SK-N-SH (cell line): Measurements from ENCODE around the gene DTX3. TPM values are rescaled to one million over a fixed set of nuclear protein-coding genes. Genes with fewer than 3 reads are reported as not detected.

ENCODE experiments used
- CTCF ChIA-PET: fragments of 300-600, 350-600 bp; formaldehyde crosslinking; extraction: SDS; loops from one replicate; lab custom pipeline; 2021; lab: Yijun Ruan, JAX
- POLR2A ChIA-PET: fragments of 350-600 bp; sonication (Branson Sonifier 250); formaldehyde crosslinking; extraction: SDS; loops from one replicate; lab custom pipeline; 2020; ENCODE audit warnings: antibody characterized with exemption, inconsistent platforms; lab: Yijun Ruan, JAX
- DNase-seq: peaks from one replicate; pipeline ENCODE4 v3.0.0; 2012
- H2AFZ ChIP-seq: fragments of 200-600 bp; sonication (generic); 2 replicates; pipeline ENCODE4 v1.8.1; 2016; ENCODE audit warnings: antibody characterized with exemption, mild to moderate bottlenecking, low read depth
- H3F3A ChIP-seq: fragments of 200-600 bp; sonication (generic); replicated peaks from 2 replicates; pipeline ENCODE3; 2016; ENCODE audit warnings: antibody characterized with exemption, mild to moderate bottlenecking; ENCODE audit not compliant: insufficient read depth
- H3K27ac ChIP-seq, 2 experiments: fragments of 200-500 bp in 1 of 2; fragments of 200-600 bp in 1 of 2; sonication (Bioruptor generic) in 1 of 2; sonication (generic), shearing (Covaris generic) in 1 of 2; 2 replicates each; pipeline versions ENCODE4 v1.5.1 to v1.6.1; 2014 to 2016; ENCODE audit warnings: low read depth in 2 of 2, inconsistent platforms in 1 of 2, low read length in 1 of 2, mild to moderate bottlenecking in 1 of 2, mixed read lengths in 1 of 2
- H3K27me3 ChIP-seq: fragments of 200-600 bp; sonication (generic), shearing (Covaris generic); 2 replicates; pipeline ENCODE4 v1.6.1; 2016; ENCODE audit warnings: mixed run types; ENCODE audit not compliant: insufficient read depth
- H3K36me3 ChIP-seq, 2 experiments: fragments of 200-500 bp in 1 of 2; fragments of 200-600 bp in 1 of 2; sonication (Bioruptor generic) in 1 of 2; sonication (generic) in 1 of 2; replicated peaks in 1 of 2; 2 replicates each; pipeline versions ENCODE3 to v1.5.1; 2014 to 2016; ENCODE audit warnings: low read length in 1 of 2, mild to moderate bottlenecking in 1 of 2; ENCODE audit not compliant: insufficient read depth in 2 of 2, control insufficient read depth in 1 of 2
- H3K4me1 ChIP-seq, 2 experiments: fragments of 200-500 bp in 1 of 2; fragments of 200-600 bp in 1 of 2; sonication (Bioruptor generic) in 1 of 2; sonication (generic), shearing (Covaris generic) in 1 of 2; 2 replicates each; pipeline versions ENCODE4 v1.5.1 to v1.6.1; 2014 to 2016; ENCODE audit warnings: low read depth in 1 of 2, low read length in 1 of 2, mixed run types in 1 of 2; ENCODE audit not compliant: insufficient read depth in 2 of 2, control insufficient read depth in 1 of 2
- H3K4me2 ChIP-seq: fragments of 200-600 bp; sonication (generic), shearing (Covaris generic); 2 replicates; pipeline ENCODE4 v1.6.1; 2017; ENCODE audit warnings: mixed run types
- H3K4me3 ChIP-seq, 2 experiments: fragments of 200-500 bp in 1 of 2; fragments of 200-600 bp in 1 of 2; sonication (Bioruptor generic) in 1 of 2; sonication (generic), shearing (Covaris generic) in 1 of 2; 2 replicates each; pipeline versions ENCODE4 v1.5.1 to v1.8.1; 2014 to 2016; ENCODE audit warnings: low read depth in 2 of 2, inconsistent platforms in 1 of 2, low read length in 1 of 2, mild to moderate bottlenecking in 1 of 2, mixed read lengths in 1 of 2, moderate library complexity in 1 of 2
- H3K79me2 ChIP-seq: fragments of 200-600 bp; sonication (generic); 2 replicates; pipeline ENCODE4 v1.8.1; 2017; ENCODE audit warnings: mild to moderate bottlenecking; ENCODE audit not compliant: insufficient read depth
- H3K9ac ChIP-seq: fragments of 200-600 bp; sonication (generic); 2 replicates; pipeline ENCODE4 v1.6.1; 2017; ENCODE audit warnings: mixed run types
- H3K9me2 ChIP-seq: fragments of 200-600 bp; sonication (generic); 2 replicates; pipeline ENCODE4 v1.6.1; 2017; ENCODE audit warnings: mixed run types
- H3K9me3 ChIP-seq: fragments of 200-600 bp; sonication (generic); 2 replicates; pipeline ENCODE4 v1.6.1; 2017; ENCODE audit warnings: mixed run types, mild to moderate bottlenecking, moderate library complexity
- H4K20me1 ChIP-seq: fragments of 200-600 bp; sonication (generic); 2 replicates; pipeline ENCODE4 v1.6.1; 2017; ENCODE audit warnings: mild to moderate bottlenecking, mixed run types; ENCODE audit not compliant: insufficient read depth
- CHD2 ChIP-seq: fragments of 150-350 bp; IDR thresholded peaks from 2 replicates; pipeline ENCODE4 v1.6.1; 2018; ENCODE audit warnings: low read length; ENCODE audit not compliant: partially characterized antibody
- CTCF ChIP-seq: fragments of 200-600 bp; sonication (generic); IDR thresholded peaks from 2 replicates; pipeline ENCODE4 v1.6.1; 2017; ENCODE audit warnings: antibody characterized with exemption, mild to moderate bottlenecking, moderate library complexity
- ELF1 ChIP-seq: IDR thresholded peaks from 2 replicates; pipeline ENCODE4 v1.4.0; 2012
- EP300 ChIP-seq, 2 experiments: IDR thresholded peaks; 2 replicates each; pipeline versions ENCODE4 v1.4.0 to v1.6.1; 2012; ENCODE audit warnings: borderline replicate concordance in 1 of 2, low read depth in 1 of 2, low read length in 1 of 2
- EZH2phosphoT487 ChIP-seq: fragments of 200-600 bp; sonication (generic); IDR thresholded peaks from 2 replicates; pipeline ENCODE4 v1.6.1; 2017; ENCODE audit warnings: low read depth, mixed run types, mild to moderate bottlenecking, antibody characterized with exemption, moderate library complexity, borderline replicate concordance
- FOXJ3 ChIP-seq: sonication (generic); formaldehyde crosslinking; IDR thresholded peaks from 2 replicates; pipeline ENCODE4 v1.5.1; 2020; ENCODE audit warnings: mild to moderate bottlenecking, missing genetic modification reagents
- FOXM1 ChIP-seq: IDR thresholded peaks from 2 replicates; pipeline ENCODE4 v1.4.0; 2012; ENCODE audit warnings: low read depth, mild to moderate bottlenecking
- GABPA ChIP-seq: IDR thresholded peaks from 2 replicates; pipeline ENCODE4 v1.4.0; 2012; ENCODE audit warnings: low read depth, mild to moderate bottlenecking
- IRF3 ChIP-seq: fragments of 150-350 bp; IDR thresholded peaks from 2 replicates; pipeline ENCODE4 v1.6.1; 2016; ENCODE audit warnings: mild to moderate bottlenecking, low read depth, low read length
- MAX ChIP-seq: IDR thresholded peaks from 2 replicates; pipeline ENCODE4 v1.4.0; 2012; ENCODE audit warnings: low read depth
- MXI1 ChIP-seq: IDR thresholded peaks from 2 replicates; pipeline ENCODE4 v1.6.1; 2012; ENCODE audit warnings: mild to moderate bottlenecking, low read depth, low read length, improper control_type of control experiment
- NFIC ChIP-seq: IDR thresholded peaks from 2 replicates; pipeline ENCODE4 v1.4.0; 2012; ENCODE audit warnings: borderline replicate concordance
- NRF1 ChIP-seq: IDR thresholded peaks from 2 replicates; pipeline ENCODE4 v1.6.1; 2012; ENCODE audit warnings: low read depth, mild to moderate bottlenecking, low read length
- PBX3 ChIP-seq: IDR thresholded peaks from 2 replicates; pipeline ENCODE4; 2012
- POLR2AphosphoS5 ChIP-seq: IDR thresholded peaks from 2 replicates; pipeline ENCODE4 v1.6.1; 2012; ENCODE audit warnings: low read depth, low read length
- REST ChIP-seq: IDR thresholded peaks from 2 replicates; pipeline ENCODE4 v1.6.1; 2012; ENCODE audit warnings: mild to moderate bottlenecking, low read depth, low read length, moderate library complexity
- RFX5 ChIP-seq: IDR thresholded peaks from 2 replicates; pipeline ENCODE4 v1.6.1; 2012; ENCODE audit warnings: mild to moderate bottlenecking, improper control_type of control experiment, low read length
- RXRA ChIP-seq: IDR thresholded peaks from 2 replicates; pipeline ENCODE4 v1.4.0; 2012; ENCODE audit warnings: low read depth, mild to moderate bottlenecking, borderline replicate concordance
- SMC3 ChIP-seq: IDR thresholded peaks from 2 replicates; pipeline ENCODE4 v1.6.1; 2012; ENCODE audit warnings: low read depth, low read length, improper control_type of control experiment
- TCF12 ChIP-seq: IDR thresholded peaks from 2 replicates; pipeline ENCODE4 v1.4.0; 2012
- TEAD4 ChIP-seq: IDR thresholded peaks from 2 replicates; pipeline ENCODE4 v1.4.0; 2012; ENCODE audit warnings: mild to moderate bottlenecking, borderline replicate concordance; ENCODE audit not compliant: insufficient read depth
- USF1 ChIP-seq: IDR thresholded peaks from 2 replicates; pipeline ENCODE4 v1.4.0; 2012; ENCODE audit warnings: low read depth, borderline replicate concordance
- YY1 ChIP-seq: IDR thresholded peaks from 2 replicates; pipeline ENCODE4 v1.4.0; 2012; ENCODE audit warnings: low read depth, mild to moderate bottlenecking
- WGBS: methylation state at CpG from one replicate; pipeline ENCODE4 v1.1.6; 2017; ENCODE audit warnings: low lambda C conversion rate; 5-methylcytosine and 5-hydroxymethylcytosine counted together
- polyA plus RNA-seq, 3 experiments: library from polyadenylated mRNA; depleted of rRNA; stranded (reverse); fragments of >200 nt; gene quantifications; 2 replicates each; pipeline ENCODE4 v1.2.3, GENCODE V29; 2012

The DTX3 gene
- polyA plus RNA-seq (2012; rRNA removed), result 61.2 and 62.6 TPM in 2 replicates
- 21.8 and 33.1 TPM in 2 replicates for polyA plus RNA-seq (2012; cell fraction: cytosol; rRNA removed)
- 312 and 331 TPM in 2 replicates for polyA plus RNA-seq (2012; cell fraction: nucleus; rRNA removed)

GRCh38 chr12:57604454-57604991 is at the start of gene DTX3:
TSS of gene DTX3 (plus strand) at chr12:57604824. CDS start at chr12:57606518, 1,694 bp downstream.
- Histone ChIP-seq H3K4me1 (peaks cover 9 to 17% of the 10 kb centered on the region in 2 experiments; a peak in 3 of 4 replicates), H3K9ac (peak within 1 kb of the TSS; percentile 96), H3K36me3 (peaks cover 9 to 54% of the 10 kb centered on the region in 2 experiments), H3K4me3 (peak within 1 kb of the TSS; percentile 86 to 91), H3K9me3 (no peaks in the 10 kb centered on the region), H2AFZ (peak within 1 kb of the TSS; percentile 99), H3K9me2 (no peaks in the 10 kb centered on the region), H3K4me2 (peak within 1 kb of the TSS; percentile 77), H3K79me2 (peaks cover 6% of the 10 kb centered on the region; the same call in 1 of the 2 replicates), H3K27ac (peak within 1 kb of the TSS; percentile 61 to 97), H3K27me3 (no peaks in the 10 kb centered on the region), H3F3A (peaks cover 6% of the 10 kb centered on the region), H4K20me1 (no peaks in the 10 kb centered on the region)
- POLR2A ChIA-PET, result interaction anchor here (0.7 to 1.7 kb wide), 6 partner anchors 8 to 75 kb away, joined by 3 to 7 read pairs (median 3); partner anchors contain the start of gene PIP4K2C
- 10% methylated on average over 11 of the region's 36 CpGs for WGBS
- CTCF ChIA-PET, result interaction anchor here (0.8 to 7.6 kb wide), 9 partner anchors 11 to 29 kb away, joined by 3 to 65 read pairs (median 6); partner anchors contain the start of genes B4GALNT1 and PIP4K2C
- peak; percentile 84 for DNase-seq
- TF ChIP-seq PBX3 (no peak), EP300 (IDR thresholded peaks at IDR 0.05; ENCODE audit: borderline replicate concordance in 1 of 2, low read depth in 1 of 2, low read length in 1 of 2) (no peak), YY1 (peak; percentile 90), RXRA (no peak), NFIC (no peak), MAX (0 out of 2 replicates have a peak, but pooled peaks have one; percentile 43), TCF12 (no peak), ELF1 (no peak), TEAD4 (no peak), EZH2phosphoT487 (no peak), FOXM1 (no peak), FOXJ3 (CRISPR knock-in tag) (no peak), IRF3 (no peak), USF1 (peak; percentile 92), CTCF (no peak), NRF1 (no peak), GABPA (no peak), MXI1 (no peak), RFX5 (peak; percentile 12; the same call in 1 of the 2 replicates), SMC3 (no peak), REST (no peak), CHD2 (peak; percentile 22), POLR2AphosphoS5 (no peak)
